Measurements from ENCODE around the gene DLAT.
A peak's percentile ranks its signal among the peaks of the same experiment; 100 is the strongest.
"Not testable (repeated sequence)": the region's sequence is repeated elsewhere in the genome, so short reads cannot be mapped to it uniquely, and the experiment has no call there.

DLAT gene

DNA sequence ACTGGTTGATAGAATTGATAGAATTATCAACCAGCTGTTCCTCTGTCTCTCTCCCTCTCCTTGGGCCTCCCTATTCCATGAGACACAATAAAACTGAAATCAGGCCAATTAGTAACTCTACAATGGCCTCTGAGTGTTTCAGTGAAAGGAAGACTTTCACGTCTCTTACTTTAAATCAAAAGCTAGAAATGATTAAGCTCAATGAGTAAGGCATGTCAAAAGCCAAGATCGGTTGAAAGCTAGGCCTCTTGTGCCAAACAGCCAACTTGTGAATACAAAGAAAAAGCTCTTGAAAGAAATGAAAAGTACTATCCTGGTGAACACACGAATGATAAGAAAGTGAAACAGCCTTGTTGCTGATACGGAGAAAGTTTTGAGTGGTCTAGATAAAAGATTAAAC is 32.0 kb downstream of the DLAT start:
- H3K9me3 Mint-ChIP-seq (ENCODE audit: low read depth) = no peaks in the 10 kb centered on the region
- H3K36me3 Mint-ChIP-seq = peaks cover 23% of the 10 kb centered on the region
- peaks cover 7% of the 10 kb centered on the region for H3K4me1 Mint-ChIP-seq (ENCODE audit: low read depth)
- H3K27me3 Mint-ChIP-seq = no peaks in the 10 kb centered on the region
- no peak overlapping the region for H3K4me3 Mint-ChIP-seq
- peak overlapping the region; percentile 30 for H3K27ac Mint-ChIP-seq

DNA sequence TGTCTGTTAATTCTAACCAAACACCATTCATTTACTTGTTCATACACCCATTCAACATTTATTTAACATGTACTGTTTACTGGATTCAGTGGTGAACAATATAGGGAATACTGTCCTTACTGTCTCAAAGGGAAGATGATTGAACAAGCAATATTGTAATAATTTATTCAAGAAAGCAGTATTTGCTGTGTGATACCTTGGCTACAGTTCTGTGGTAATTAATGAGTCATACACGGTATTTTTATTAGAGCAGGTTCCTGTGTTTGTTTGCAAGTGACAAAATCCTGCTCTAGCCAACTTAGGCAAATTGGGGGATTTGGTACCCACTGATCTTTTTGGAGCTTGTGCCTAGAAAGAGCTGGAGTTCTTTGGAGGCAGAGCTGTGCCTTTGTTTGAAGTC is 32.9 kb downstream of the DLAT start:
- no peaks in the 10 kb centered on the region for H3K9me3 Mint-ChIP-seq (ENCODE audit: low read depth)
- H3K4me3 Mint-ChIP-seq = no peak overlapping the region
- peaks cover 7% of the 10 kb centered on the region for H3K4me1 Mint-ChIP-seq (ENCODE audit: low read depth)
- peaks cover 19% of the 10 kb centered on the region for H3K36me3 Mint-ChIP-seq
- no peaks in the 10 kb centered on the region for H3K27me3 Mint-ChIP-seq
- H3K27ac Mint-ChIP-seq = no peak overlapping the region

DNA sequence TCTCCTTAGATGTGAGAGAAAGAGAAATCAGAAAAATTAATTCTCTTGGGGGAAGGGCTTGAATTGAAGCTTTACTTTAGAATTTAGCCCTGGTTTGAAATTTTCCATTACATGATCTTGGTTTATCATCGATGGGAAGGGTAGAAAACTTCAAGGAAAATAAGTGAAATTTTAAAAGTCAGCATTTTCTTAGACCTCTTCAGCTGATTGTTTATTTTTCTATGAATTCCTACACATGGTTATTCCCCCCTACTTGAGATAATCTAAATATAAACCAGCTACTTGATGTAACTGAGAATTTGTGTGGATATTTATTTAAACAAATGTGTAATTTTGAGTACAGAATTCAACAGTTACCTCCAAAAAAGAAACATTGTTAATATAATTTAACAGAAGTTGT is 37.7 kb downstream of the DLAT start:
- Mint-ChIP-seq H3K4me3 (no peak overlapping the region), H3K27ac (no peak overlapping the region), H3K4me1 (ENCODE audit: low read depth) (no peaks in the 10 kb centered on the region), H3K36me3 (peaks cover 2% of the 10 kb centered on the region), H3K27me3 (no peaks in the 10 kb centered on the region), H3K9me3 (ENCODE audit: low read depth) (no peaks in the 10 kb centered on the region)

DNA sequence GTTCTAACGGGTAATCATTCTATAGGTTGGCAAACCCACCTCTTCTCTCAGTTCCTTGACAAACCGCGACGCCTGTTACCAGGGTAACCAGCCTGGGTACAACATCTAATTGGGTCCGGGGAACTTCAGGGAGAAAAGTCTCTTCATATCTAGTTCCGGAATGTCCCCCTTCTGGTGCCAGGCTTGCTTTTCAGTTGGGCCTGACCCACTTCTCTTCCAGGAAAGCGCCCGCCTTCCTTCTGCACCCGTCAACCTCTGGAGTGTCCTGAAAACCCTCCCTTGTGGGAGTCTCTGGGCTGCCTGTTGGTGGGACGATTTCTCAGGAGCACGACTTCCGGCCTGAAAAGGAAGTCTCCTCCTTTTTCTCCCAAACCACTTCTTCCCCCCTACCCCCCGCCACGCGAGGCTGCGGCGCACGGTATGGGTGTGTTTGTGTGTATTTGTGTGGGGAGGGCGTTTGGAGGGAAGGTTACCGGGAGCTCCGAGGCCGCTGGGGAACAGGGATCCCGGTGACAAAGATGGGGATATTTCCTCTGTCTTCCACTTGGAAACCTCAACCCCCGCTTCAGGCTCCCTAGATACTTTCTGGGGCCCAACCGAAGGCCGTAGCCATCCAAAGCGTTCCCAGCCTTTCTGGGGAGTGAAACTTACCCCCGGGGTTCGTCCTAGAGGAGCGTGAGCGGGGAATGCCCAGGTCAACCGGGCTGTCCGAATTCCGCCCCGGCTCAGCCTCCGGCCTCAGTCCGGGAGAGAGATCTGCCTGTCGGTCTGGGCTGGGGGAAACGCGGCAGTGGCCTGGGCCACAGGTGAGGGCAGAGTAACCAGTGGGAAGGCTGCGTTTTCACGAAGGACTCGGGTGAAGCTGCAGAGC is 49.0 kb downstream of the DLAT start, which contains the start of the genes NKAPD1 and PIH1D2:
Gene NKAPD1 (plus strand): TSS at position 359 of the 871 bp plus-strand sequence. CDS start 1,276 bp downstream, outside the sequence.
Gene PIH1D2 (minus strand): TSS at position 77 of the 871 bp plus-strand sequence. CDS start 843 bp downstream, outside the sequence.
- Mint-ChIP-seq H3K27me3 (peaks cover 6% of the 10 kb centered on the region), H3K9me3 (ENCODE audit: low read depth) (no peaks in the 10 kb centered on the region)

DNA sequence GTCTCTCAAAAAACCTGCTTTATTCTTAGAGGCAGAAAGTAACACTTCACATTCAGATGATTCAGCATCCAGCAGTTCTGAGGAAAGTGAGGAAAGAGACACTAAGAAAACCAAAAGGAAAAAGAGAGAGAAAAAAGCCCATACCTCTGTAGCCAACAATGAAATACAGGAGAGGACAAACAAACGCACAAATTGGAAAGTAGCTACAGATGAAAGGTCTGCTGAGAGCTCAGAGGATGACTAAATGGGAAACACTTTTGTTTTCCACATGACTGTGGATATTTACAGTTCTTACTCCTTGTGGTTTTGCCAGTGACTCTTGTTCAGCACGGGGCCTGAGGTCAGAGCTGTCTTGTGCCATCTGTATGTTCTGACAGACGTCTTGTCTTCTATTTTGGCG is 57.5 kb downstream of the DLAT start:
- H3K36me3 Mint-ChIP-seq = peaks cover 16% of the 10 kb centered on the region
- no peaks in the 10 kb centered on the region for H3K9me3 Mint-ChIP-seq (ENCODE audit: low read depth)
- H3K4me3 Mint-ChIP-seq = peak overlapping the region; percentile 35
- H3K4me1 Mint-ChIP-seq (ENCODE audit: low read depth) = peaks cover 30% of the 10 kb centered on the region
- H3K27me3 Mint-ChIP-seq = no peaks in the 10 kb centered on the region
- peak overlapping the region; percentile 66 for H3K27ac Mint-ChIP-seq

More for the DNA sequence above, 49.0 kb downstream of the DLAT start, which contains the start of the genes NKAPD1 and PIH1D2:
- H3K27ac Mint-ChIP-seq = peak within 1 kb of the TSS; percentile 98
- peak within 1 kb of the TSS; percentile 95 for H3K4me3 Mint-ChIP-seq
- peaks cover 31% of the 10 kb centered on the region for H3K4me1 Mint-ChIP-seq (ENCODE audit: low read depth)
- H3K36me3 Mint-ChIP-seq = peaks cover 10% of the 10 kb centered on the region

DNA sequence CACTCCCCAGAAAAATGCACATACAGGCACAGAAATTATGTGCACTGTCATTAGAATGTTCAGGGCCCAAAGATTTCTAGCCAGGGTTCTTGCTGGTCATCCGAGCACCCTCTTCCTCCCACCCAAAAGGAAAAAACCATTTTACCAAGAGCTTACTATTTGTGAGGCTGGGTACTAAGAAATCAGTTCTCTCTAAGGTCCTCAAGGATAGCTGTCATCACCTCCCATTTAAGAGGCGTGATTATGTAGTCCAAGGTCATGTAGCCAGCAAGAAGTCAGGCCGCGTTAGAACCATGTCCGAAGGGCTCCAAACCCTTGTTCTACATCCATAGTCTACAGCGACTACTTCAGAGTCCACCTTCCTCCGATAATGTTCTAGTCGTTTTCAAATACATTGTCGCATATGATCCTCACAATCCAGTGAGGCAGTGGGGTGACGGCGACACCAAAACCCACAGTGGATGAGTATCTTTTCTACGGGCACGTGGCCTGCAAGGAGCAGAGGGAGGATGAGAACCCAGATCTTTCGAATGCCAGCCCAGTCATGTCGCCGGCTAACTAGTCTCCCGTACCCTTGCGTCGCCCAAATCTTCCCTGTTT is 60.7 kb downstream of the DLAT start:
- Mint-ChIP-seq H3K27me3 (no peaks in the 10 kb centered on the region), H3K27ac (peak overlapping the region; percentile 99), H3K4me1 (ENCODE audit: low read depth) (peaks cover 50% of the 10 kb centered on the region), H3K36me3 (peaks cover 27% of the 10 kb centered on the region), H3K4me3 (peak overlapping the region; percentile 100), H3K9me3 (ENCODE audit: low read depth) (no peaks in the 10 kb centered on the region)

DNA sequence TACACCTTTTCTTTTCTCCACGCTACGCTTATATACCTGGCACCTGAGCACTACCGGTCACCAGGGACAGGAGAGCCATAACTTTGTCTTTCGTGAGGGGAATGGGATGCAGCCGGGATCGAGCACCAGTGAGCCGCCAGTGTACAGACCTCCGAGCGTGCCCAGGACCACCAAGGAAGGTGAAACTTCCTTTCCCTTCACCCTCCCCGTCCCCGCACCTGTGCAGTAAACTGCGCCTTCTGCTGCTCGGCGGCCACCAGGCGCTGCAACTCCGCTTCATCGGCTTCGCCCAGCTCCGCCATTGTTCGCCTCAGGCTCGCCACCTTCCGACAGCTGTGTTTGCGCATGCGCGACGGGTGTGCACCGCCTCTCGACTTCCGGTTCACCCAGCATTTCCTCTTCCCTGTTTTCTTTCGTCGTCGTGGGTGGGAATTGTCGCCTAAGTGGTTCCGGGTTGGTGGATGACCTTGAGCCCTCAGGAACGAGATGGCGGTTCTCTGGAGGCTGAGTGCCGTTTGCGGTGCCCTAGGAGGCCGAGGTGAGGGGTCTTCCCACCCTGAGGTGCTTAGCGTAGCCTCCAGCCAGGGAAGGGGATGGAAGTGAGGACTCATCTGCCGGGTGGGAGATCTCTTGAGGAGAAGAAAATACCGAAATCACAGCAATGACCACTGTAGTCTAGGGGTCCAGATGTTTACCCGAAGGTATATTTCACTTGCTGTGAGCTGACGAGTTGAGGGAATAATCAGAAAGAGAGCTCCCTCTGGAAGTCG is 61.4 kb downstream of the DLAT start, which contains the start of the genes SDHD and TIMM8B:
Gene SDHD (plus strand): TSS at position 452 of the 770 bp plus-strand sequence. CDS start 35 bp downstream, at position 487.
Gene TIMM8B (minus strand): TSS at position 335 of the 770 bp plus-strand sequence. CDS start 33 bp downstream, at position 302.
- peaks cover 50% of the 10 kb centered on the region for H3K4me1 Mint-ChIP-seq (ENCODE audit: low read depth)
- peaks cover 27% of the 10 kb centered on the region for H3K36me3 Mint-ChIP-seq

DNA sequence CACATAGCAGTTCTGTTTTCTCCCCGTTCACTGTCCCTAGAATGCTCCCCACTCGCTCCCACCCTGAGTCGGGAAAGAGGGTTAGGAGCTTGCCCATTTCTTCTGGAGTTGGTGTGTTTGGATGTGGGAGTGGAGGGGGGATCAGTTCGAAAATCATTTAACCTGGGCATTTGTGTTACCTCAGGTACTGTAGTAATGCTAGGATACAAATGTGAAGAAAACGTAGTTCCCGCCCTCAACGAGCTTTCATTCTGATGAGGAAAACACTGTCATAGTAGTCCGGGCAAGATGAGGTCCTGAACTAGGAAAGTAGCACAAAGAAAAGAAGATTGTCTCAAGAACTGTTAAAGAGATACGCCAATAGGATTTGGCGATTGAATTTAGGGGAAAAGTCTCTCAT is 62.0 kb downstream of the DLAT start:
- H3K4me3 Mint-ChIP-seq = peak overlapping the region; percentile 100
- H3K27ac Mint-ChIP-seq = peak overlapping the region; percentile 99
- H3K9me3 Mint-ChIP-seq (ENCODE audit: low read depth) = no peaks in the 10 kb centered on the region
- H3K4me1 Mint-ChIP-seq (ENCODE audit: low read depth) = peaks cover 49% of the 10 kb centered on the region
- no peaks in the 10 kb centered on the region for H3K27me3 Mint-ChIP-seq
- peaks cover 27% of the 10 kb centered on the region for H3K36me3 Mint-ChIP-seq

More for the DNA sequence above, 61.4 kb downstream of the DLAT start, which contains the start of the genes SDHD and TIMM8B:
- Mint-ChIP-seq H3K27ac (peak within 1 kb of the TSS; percentile 99), H3K9me3 (ENCODE audit: low read depth) (no peaks in the 10 kb centered on the region), H3K27me3 (no peaks in the 10 kb centered on the region), H3K4me3 (peak within 1 kb of the TSS; percentile 100)

DNA sequence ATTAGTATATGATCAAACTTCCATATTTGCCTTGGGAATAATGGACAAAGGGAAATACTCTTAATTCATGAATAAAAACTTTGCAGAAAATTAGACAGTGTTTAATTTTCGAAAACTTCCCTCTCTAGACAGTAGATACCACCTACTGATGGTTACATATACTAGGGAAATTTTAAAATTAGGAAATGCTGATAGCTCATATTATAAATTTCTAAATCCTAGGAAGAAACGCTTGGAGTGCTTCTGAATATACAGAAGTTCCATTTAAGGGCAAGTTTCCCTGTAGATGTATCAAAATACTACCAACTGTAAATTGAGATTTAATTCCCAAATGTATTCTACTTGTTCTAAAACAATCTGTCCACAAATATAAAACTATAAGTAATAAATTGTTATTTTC is 70.1 kb downstream of the DLAT start:
- H3K4me3 Mint-ChIP-seq; H3K9me3 Mint-ChIP-seq (ENCODE audit: low read depth); H3K27me3 Mint-ChIP-seq; H3K27ac Mint-ChIP-seq; H3K4me1 Mint-ChIP-seq (ENCODE audit: low read depth): not testable (repeated sequence)
- peaks cover 19% of the 10 kb centered on the region for H3K36me3 Mint-ChIP-seq

DNA sequence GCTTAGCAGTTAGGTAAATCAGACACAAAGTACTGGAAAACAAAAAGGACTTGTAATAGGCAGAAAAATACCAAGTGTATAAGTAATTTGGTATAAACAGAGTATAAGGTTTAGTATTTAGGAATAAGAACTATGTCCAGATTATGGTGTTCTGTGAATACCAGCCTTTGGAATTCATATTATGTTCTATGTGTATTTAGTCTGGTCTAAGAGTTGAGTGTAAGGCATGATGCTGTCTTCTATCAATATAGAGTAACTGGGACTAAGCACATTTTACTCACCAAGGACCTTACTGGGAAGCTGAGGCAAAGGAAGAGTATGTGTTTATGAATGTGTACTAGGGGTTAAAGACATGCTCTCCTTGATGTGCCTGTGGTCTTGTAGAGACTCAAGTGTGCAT is 71.0 kb downstream of the DLAT start:
- Mint-ChIP-seq H3K4me3 (no peak overlapping the region), H3K9me3 (ENCODE audit: low read depth) (no peaks in the 10 kb centered on the region), H3K27me3 (no peaks in the 10 kb centered on the region), H3K4me1 (ENCODE audit: low read depth) (peaks cover 1% of the 10 kb centered on the region), H3K36me3 (peaks cover 21% of the 10 kb centered on the region), H3K27ac (no peak overlapping the region)

DNA sequence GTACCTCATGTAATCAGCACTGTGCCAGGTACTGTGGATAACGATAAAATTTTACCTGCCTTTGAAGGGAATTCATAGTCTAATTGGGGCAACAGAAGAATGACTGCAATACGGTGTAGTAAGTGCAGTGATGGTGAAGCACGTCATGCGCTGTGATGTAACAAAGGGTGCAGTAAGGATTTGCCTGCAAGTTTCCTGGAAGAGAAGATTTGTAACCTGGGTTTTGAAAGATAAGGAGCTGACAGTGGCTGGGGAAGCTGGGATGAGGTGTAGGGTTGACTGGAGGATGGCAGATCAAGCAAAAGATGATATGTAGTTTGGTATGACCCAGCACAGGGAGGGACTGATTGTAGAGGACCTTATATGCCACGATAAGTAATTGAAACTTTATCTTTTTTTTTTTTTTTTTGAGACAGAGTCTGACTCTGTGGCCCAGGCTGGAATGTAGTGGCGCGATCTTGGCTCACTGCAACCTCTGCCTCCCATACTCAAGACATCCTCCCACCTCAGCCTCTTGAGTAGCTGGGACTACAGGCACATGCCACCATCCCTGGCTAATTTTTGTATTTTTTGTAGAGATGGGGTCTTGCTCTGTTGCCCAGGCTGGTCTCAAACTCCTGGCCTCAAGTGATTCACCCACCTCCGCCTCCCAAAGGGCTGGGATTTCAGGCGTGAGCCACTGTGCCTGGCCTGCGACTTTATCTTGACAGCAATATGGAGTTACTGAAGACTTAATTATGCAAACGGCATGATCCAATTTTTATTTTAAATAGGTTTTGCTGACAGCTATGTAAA is 72.7 kb downstream of the DLAT start:
- peaks cover 19% of the 10 kb centered on the region for H3K36me3 Mint-ChIP-seq
- H3K4me3 Mint-ChIP-seq = no peak overlapping the region
- no peaks in the 10 kb centered on the region for H3K9me3 Mint-ChIP-seq (ENCODE audit: low read depth)
- no peaks in the 10 kb centered on the region for H3K27me3 Mint-ChIP-seq
- H3K4me1 Mint-ChIP-seq (ENCODE audit: low read depth) = peaks cover 1% of the 10 kb centered on the region
- H3K27ac Mint-ChIP-seq = no peak overlapping the region

DNA sequence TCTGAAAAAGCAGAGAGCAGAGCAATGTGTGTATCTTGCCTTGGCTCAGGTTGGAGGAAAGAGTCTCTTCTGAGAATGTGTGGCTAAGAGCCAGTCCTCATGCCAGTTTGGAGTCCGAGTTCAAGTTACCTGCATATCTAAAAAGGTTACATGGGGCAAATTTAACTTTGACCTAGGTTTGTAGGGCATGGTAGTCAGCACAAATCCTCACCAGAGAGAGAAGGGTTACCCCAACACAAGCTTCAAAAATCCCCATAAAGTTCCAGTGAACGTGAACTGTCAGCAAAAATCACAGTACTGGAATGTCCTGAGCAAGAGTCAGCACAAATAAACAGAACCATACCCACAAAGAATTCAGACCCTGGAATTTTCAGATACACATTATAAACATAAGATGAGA is 75.3 kb downstream of the DLAT start:
- Mint-ChIP-seq H3K9me3 (ENCODE audit: low read depth) (no peaks in the 10 kb centered on the region), H3K36me3 (peaks cover 16% of the 10 kb centered on the region), H3K4me3 (no peak overlapping the region), H3K27ac (no peak overlapping the region), H3K27me3 (no peaks in the 10 kb centered on the region), H3K4me1 (ENCODE audit: low read depth) (no peaks in the 10 kb centered on the region)

DNA sequence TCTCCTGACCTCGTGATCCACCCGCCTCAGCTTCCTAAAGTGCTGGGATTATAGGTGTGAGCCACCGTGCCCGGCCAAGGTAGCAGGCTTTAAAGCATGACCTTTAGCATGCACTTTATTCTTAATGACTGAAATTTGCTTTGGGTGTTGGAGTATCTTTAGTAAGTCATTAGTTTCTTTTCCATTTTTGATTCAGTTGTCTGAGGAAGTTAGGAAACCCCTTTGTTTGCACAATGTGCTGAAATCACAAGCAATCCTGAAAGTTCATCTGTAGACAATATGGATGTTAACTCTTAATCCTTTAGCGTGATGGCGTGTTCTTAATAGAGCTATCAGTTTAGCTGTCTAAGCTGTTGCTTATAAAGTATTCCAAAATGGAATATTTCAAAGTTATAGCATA is 78.2 kb downstream of the DLAT start:
- H3K4me1 Mint-ChIP-seq (ENCODE audit: low read depth) = no peaks in the 10 kb centered on the region
- peaks cover 5% of the 10 kb centered on the region for H3K36me3 Mint-ChIP-seq
- H3K9me3 Mint-ChIP-seq (ENCODE audit: low read depth) = no peaks in the 10 kb centered on the region
- no peak overlapping the region for H3K4me3 Mint-ChIP-seq
- no peak overlapping the region for H3K27ac Mint-ChIP-seq
- H3K27me3 Mint-ChIP-seq = no peaks in the 10 kb centered on the region

DNA sequence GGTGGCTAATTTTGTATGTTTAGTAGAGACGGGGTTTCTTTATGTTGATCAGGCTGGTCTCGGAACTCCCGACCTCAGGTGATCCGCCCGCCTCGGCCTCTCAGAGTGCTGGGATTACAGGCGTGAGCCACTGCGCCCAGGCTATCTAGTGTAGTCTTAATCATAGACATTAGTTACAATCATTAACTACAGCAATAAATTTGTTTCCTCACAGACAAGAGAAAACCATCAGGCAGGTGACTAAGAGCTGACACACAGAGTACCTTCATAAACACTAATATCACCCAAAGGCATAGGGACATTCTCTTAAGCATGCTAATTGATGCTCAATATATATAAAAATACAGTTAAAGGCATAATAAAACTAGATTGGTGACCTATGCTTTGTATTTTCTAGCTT is 80.9 kb downstream of the DLAT start:
- Mint-ChIP-seq H3K36me3 (peaks cover 2% of the 10 kb centered on the region), H3K4me3 (no peak overlapping the region), H3K9me3 (ENCODE audit: low read depth) (no peaks in the 10 kb centered on the region), H3K27me3 (no peaks in the 10 kb centered on the region), H3K4me1 (ENCODE audit: low read depth) (no peaks in the 10 kb centered on the region), H3K27ac (no peak overlapping the region)

All from activated naive CD8-positive, alpha-beta T cell (primary cell).